Naive thymus-derived CD4-positive, alpha-beta T cell (primary cell): Measurements from ENCODE around the gene ARHGEF40. TPM values are rescaled to one million over a fixed set of nuclear protein-coding genes. Genes with fewer than 3 reads are reported as not detected.

Experiments used
- ATAC-seq: fragments of 150-1000 bp; cut with Tn5 transposase; 2 replicates; pipeline ENCODE4 v1.10.0; 2021; ENCODE audit warnings: mild to moderate bottlenecking, moderate library complexity
- CTCF ChIA-PET: fragments of 350-600 bp; sonication (Branson Sonifier 250); formaldehyde crosslinking; loops from one replicate; lab custom pipeline; 2021; ENCODE audit warnings: antibody characterized with exemption; lab: Charles Lee
- POLR2A ChIA-PET: fragments of 350-600 bp; sonication (Branson Sonifier 250); formaldehyde crosslinking; loops from one replicate; lab custom pipeline; 2021; ENCODE audit warnings: antibody characterized with exemption, inconsistent platforms; lab: Charles Lee
- DNase-seq, 9 donors: peaks; one replicate each; pipeline versions ENCODE4 v3.0.0 to v3.0.0-alpha.2; 2020 to 2022; ENCODE audit warnings: mixed read lengths in 1 of 9
- H3K27ac ChIP-seq: one replicate; pipeline ENCODE4 v1.7.0; 2013; ENCODE audit warnings: mild to moderate bottlenecking, low read depth, low read length, moderate library complexity
- H3K27me3 ChIP-seq, 2 donors: one replicate each; pipeline ENCODE4 v1.7.0; 2013; ENCODE audit warnings: low read length in 2 of 2, mild to moderate bottlenecking in 2 of 2, moderate library complexity in 2 of 2; ENCODE audit not compliant: control insufficient read depth in 2 of 2, insufficient read depth in 2 of 2
- H3K36me3 ChIP-seq, 3 experiments: 1 replicate in 2 of 3; 2 replicates in 1 of 3; pipeline ENCODE4 v1.7.0; 2013; ENCODE audit warnings: low read length in 3 of 3, mild to moderate bottlenecking in 3 of 3, moderate library complexity in 1 of 3; ENCODE audit not compliant: insufficient read depth in 3 of 3, control insufficient read depth in 2 of 3
- H3K4me1 ChIP-seq, 2 donors: one replicate each; pipeline ENCODE4 v1.7.0; 2013; ENCODE audit warnings: low read length in 2 of 2, mild to moderate bottlenecking in 2 of 2, moderate library complexity in 1 of 2; ENCODE audit not compliant: control insufficient read depth in 2 of 2, insufficient read depth in 2 of 2
- H3K4me3 ChIP-seq: 2 replicates; pipeline ENCODE4 v1.7.0; 2013; ENCODE audit warnings: mild to moderate bottlenecking, low read length
- H3K9me3 ChIP-seq, 3 experiments: 1 replicate in 2 of 3; 2 replicates in 1 of 3; pipeline ENCODE4 v1.7.0; 2013; ENCODE audit warnings: low read length in 3 of 3; ENCODE audit not compliant: control insufficient read depth in 2 of 3
- H3K27ac Mint-ChIP-seq, 9 donors: one replicate each; pipeline ENCODE4 v1.8.0; 2020 to 2022; ENCODE audit warnings: mixed read lengths in 9 of 9, mild to moderate bottlenecking in 8 of 9, moderate library complexity in 5 of 9, inconsistent platforms in 2 of 9
- H3K27me3 Mint-ChIP-seq, 5 donors: one replicate each; pipeline ENCODE4 v1.8.0; 2021 to 2022; ENCODE audit warnings: mixed read lengths in 5 of 5, mild to moderate bottlenecking in 1 of 5
- H3K36me3 Mint-ChIP-seq, 5 donors: one replicate each; pipeline ENCODE4 v1.8.0; 2020 to 2022; ENCODE audit warnings: mixed read lengths in 5 of 5, mild to moderate bottlenecking in 3 of 5, inconsistent platforms in 1 of 5
- H3K4me1 Mint-ChIP-seq, 7 donors: one replicate each; pipeline ENCODE4 v1.8.0; 2020 to 2022; ENCODE audit warnings: mixed read lengths in 7 of 7, mild to moderate bottlenecking in 3 of 7, inconsistent platforms in 1 of 7
- H3K4me3 Mint-ChIP-seq, 10 donors: one replicate each; pipeline ENCODE4 v1.8.0; 2020 to 2022; ENCODE audit warnings: mild to moderate bottlenecking in 10 of 10, mixed read lengths in 10 of 10, moderate library complexity in 6 of 10, inconsistent platforms in 2 of 10
- H3K9me3 Mint-ChIP-seq, 11 donors: one replicate each; pipeline ENCODE4 v1.8.0; 2020 to 2022; ENCODE audit warnings: mixed read lengths in 11 of 11, mild to moderate bottlenecking in 4 of 11, inconsistent platforms in 1 of 11, moderate library complexity in 1 of 11
- intact Hi-C, 2 donors: fragments of 100-400 bp; cut with micrococcal nuclease; formaldehyde crosslinking; loops; one replicate each; pipeline ENCODE4 v1.15.1; 2023
- polyA plus RNA-seq, 2 donors: library from polyadenylated mRNA; unstranded; fragments of 300-500 nt; fragmentation: Illumina TruSeq; gene quantifications; one replicate each; pipeline ENCODE4 v1.2.3, GENCODE V29; 2021
- total RNA-seq, 6 experiments: library from RNA in 5 of 6; stranded (reverse) in 5 of 6; gene quantifications; 1 replicate in 5 of 6; 2 replicates in 1 of 6; pipeline ENCODE4 v1.2.3 and lab custom pipeline; 2021 to 2026

ARHGEF40 gene
- total and polyA plus RNA-seq, 7 experiments from 2014 or later, result 0.11 to 40.5 (median 0.81) TPM; not detected in 2

DNA sequence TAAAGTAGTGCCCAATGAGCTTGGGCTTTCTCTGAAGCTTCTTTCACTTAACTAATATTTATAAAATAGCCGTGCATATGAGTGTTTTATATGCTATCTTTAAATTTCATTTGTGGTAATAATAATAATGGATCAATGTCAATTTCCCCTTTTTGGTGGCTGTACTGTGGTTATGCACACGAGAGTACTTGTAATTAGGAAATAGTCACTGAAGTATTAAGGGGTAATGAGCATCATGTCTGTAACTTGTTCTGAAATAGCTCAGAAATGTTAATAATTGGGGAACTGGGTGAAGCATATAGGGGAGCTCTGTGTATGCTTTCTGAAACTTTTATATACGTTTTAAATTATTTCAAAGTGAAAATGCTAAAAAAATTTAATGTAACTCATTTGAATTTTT lies 19.5 kb upstream of the ARHGEF40 start:
- peaks cover 4 to 29% (median 5%) of the 10 kb centered on the region in 5 donors for H3K27me3 Mint-ChIP-seq
- CTCF ChIA-PET, result interaction anchor here (1.0 kb wide), 1 partner anchor 37 kb away, joined by 3 read pairs; no protein-coding TSS in a partner anchor
- no peak overlapping the region for H3K4me3 ChIP-seq
- H3K4me1 Mint-ChIP-seq, result no peaks in the 10 kb centered on the region
- no peak overlapping the region for H3K27ac Mint-ChIP-seq
- H3K27ac ChIP-seq, result no peak overlapping the region
- ATAC-seq, result no peak
- no peaks in the 10 kb centered on the region for H3K9me3 ChIP-seq
- H3K9me3 Mint-ChIP-seq, result no peaks in the 10 kb centered on the region
- no peaks in the 10 kb centered on the region for H3K36me3 ChIP-seq
- peaks cover 0 to 4% of the 10 kb centered on the region in 2 donors for H3K27me3 ChIP-seq
- no peak for DNase-seq
- no peak overlapping the region for H3K4me3 Mint-ChIP-seq
- no peaks in the 10 kb centered on the region for H3K4me1 ChIP-seq
- H3K36me3 Mint-ChIP-seq, result no peaks in the 10 kb centered on the region
- intact Hi-C loops, result no loop called here
- POLR2A ChIA-PET, result no interaction called here

DNA sequence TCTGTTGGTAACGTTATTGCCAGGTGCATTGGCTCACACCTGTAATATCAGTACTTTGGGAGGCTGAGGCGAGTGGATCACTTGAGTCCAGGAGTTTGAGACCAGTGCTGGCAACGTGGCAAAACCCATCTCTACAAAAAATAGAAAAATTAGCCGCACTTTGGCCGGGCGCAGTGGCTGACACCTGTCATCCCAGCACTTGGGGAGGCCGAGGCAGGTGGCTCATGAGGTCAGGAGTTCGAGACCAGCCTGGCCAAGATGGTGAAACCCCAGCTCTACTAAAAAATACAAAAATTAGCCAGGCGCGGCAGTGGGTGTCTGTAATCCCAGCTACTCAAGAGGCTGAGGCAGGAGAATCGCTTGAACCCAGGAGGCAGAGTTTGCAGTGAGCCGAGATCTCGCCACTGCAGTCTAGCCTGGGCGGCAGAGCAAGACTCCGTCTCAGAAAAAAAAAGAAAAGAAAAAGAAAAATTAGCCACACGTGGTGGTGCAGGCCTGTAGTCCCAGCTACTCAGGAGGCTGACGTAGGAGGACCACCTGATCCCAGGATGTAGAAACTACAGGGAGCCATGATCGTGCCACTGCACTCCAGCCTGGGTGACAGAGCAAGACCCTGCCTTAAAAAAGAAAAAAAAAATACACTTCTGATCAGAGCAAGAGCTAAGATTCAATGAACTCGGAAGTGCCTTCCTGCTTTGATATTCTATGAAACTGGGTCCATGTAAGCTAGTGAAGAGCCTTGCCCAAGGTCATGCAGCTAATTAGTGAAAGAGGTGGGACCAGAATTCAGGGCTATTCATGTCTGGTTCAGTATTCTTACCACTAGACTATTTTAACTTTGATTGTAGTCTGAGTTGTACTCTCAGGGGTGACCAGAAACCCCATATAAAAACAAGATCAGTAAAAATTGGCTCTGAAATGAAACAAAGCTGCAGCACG lies 16.7 kb upstream of the ARHGEF40 start:
- no peaks in the 10 kb centered on the region for H3K36me3 ChIP-seq
- Mint-ChIP-seq H3K27me3 (peaks cover 0 to 21% (median 5%) of the 10 kb centered on the region in 5 donors), H3K9me3 (no peaks in the 10 kb centered on the region), H3K4me3 (no peak overlapping the region), H3K4me1 (no peaks in the 10 kb centered on the region), H3K36me3 (no peaks in the 10 kb centered on the region), H3K27ac (no peak overlapping the region)
- no peak overlapping the region for H3K4me3 ChIP-seq
- H3K4me1 ChIP-seq, result no peaks in the 10 kb centered on the region
- H3K27ac ChIP-seq, result no peak overlapping the region
- ATAC-seq (no peak), DNase-seq (no peak)
- ChIA-PET CTCF (no interaction called here), POLR2A (no interaction called here)
- no peaks in the 10 kb centered on the region for H3K9me3 ChIP-seq
- H3K27me3 ChIP-seq, result peaks cover 0 to 4% of the 10 kb centered on the region in 2 donors
- intact Hi-C loops, result no loop called here

DNA sequence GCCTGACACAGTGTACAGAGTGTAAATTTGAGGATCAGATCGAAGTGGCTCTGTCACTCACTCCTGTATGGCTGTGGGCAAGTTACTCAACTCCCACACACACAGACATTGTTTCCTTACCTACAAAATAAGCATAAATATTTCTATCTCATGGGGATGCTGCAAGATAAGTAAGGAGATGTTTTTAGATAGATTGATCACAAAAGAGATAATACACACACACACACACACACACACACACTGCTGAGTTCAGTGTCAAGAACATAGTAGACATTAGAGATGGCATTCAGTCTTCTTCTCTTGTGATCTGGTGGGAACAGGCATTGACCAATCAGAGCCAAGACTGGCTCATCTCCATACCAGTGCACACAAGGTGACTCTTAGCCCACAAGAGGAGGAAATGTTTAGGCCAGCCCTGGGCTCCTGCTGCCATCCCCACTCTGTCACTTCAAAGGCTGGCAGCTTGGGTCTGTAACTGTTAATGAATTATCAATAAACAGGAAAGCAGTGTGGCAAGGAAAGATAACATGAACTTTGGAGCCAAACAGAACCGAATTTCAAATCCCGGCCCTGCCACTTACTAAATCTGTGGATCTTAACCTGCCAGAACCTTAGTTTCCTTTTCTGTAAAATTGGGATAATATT lies 15.9 kb upstream of the ARHGEF40 start:
- no peak overlapping the region for H3K27ac Mint-ChIP-seq
- Histone ChIP-seq H3K27ac (no peak overlapping the region), H3K4me3 (no peak overlapping the region), H3K9me3 (no peaks in the 10 kb centered on the region), H3K27me3 (peaks cover 0 to 4% of the 10 kb centered on the region in 2 donors), H3K4me1 (no peaks in the 10 kb centered on the region), H3K36me3 (no peaks in the 10 kb centered on the region)
- no peak overlapping the region for H3K4me3 Mint-ChIP-seq
- no peak for ATAC-seq
- CTCF ChIA-PET, result no interaction called here
- no peaks in the 10 kb centered on the region for H3K9me3 Mint-ChIP-seq
- intact Hi-C loops, result no loop called here
- peaks cover 0 to 19% (median 9%) of the 10 kb centered on the region in 5 donors for H3K27me3 Mint-ChIP-seq
- no peak for DNase-seq
- POLR2A ChIA-PET, result no interaction called here
- no peaks in the 10 kb centered on the region for H3K36me3 Mint-ChIP-seq
- no peaks in the 10 kb centered on the region for H3K4me1 Mint-ChIP-seq

DNA sequence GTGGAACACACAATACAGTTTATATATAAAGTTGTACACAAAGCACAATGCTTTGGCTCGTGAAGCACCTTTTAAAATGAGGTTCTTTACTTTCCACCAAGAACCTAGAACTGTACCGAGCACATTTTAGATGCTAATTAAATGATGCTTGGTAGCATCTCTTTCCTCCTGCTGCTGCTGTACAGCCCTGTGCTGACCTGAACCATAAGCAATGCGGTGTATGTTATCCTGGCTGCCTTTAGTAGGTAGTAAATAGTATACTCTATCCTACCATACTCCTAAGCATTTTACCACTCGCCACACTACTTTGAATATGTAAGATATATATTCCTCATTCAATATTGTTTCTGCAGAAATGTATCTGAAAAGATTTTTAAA lies 15.3 kb upstream of the ARHGEF40 start:
- Histone ChIP-seq H3K27ac (no peak overlapping the region), H3K27me3 (peaks cover 0 to 4% of the 10 kb centered on the region in 2 donors), H3K36me3 (no peaks in the 10 kb centered on the region), H3K4me1 (no peaks in the 10 kb centered on the region), H3K9me3 (no peaks in the 10 kb centered on the region), H3K4me3 (no peak overlapping the region)
- no peak overlapping the region for H3K27ac Mint-ChIP-seq
- ChIA-PET CTCF (no interaction called here), POLR2A (no interaction called here)
- H3K27me3 Mint-ChIP-seq, result peaks cover 0 to 18% (median 9%) of the 10 kb centered on the region in 5 donors
- no peaks in the 10 kb centered on the region for H3K9me3 Mint-ChIP-seq
- ATAC-seq (no peak), DNase-seq (no peak)
- intact Hi-C loops, result no loop called here
- no peaks in the 10 kb centered on the region for H3K4me1 Mint-ChIP-seq
- H3K36me3 Mint-ChIP-seq, result no peaks in the 10 kb centered on the region
- no peak overlapping the region for H3K4me3 Mint-ChIP-seq

DNA sequence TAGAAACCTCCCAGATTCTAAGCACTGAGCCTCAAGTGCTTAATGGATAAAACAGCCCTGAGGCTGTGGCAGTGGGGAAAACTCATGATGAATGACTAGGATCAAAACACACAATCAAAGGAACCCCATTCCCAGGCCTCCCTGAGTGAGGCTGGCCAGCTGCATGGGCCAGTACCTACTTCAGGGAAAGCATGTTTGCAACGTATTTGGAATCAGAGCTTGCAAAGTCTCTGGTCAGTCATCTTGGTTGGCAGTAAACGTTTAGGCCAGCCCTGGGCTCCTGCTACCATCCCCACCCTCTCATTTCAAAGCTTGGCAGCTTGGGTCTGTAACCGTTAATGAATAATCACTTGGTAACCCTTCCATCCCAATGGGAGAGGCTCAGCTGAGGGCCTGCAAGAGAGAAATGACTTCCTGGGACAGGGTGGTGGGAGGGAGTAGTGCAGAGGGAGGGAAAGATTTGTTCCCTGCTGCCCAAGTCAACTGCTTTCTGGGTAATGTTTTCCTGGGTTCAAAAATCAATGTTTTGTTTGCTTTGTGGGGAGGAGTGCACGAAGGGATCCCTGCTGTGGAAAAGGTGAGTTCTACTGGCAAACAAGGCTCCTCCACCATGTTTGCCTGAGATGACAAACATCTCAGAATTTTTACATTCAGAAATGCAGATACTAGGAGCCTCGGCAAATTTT lies 14.5 kb upstream of the ARHGEF40 start:
- Histone ChIP-seq H3K36me3 (no peaks in the 10 kb centered on the region), H3K27me3 (peaks cover 0 to 4% of the 10 kb centered on the region in 2 donors), H3K4me1 (no peaks in the 10 kb centered on the region), H3K4me3 (no peak overlapping the region), H3K27ac (no peak overlapping the region), H3K9me3 (no peaks in the 10 kb centered on the region)
- no peaks in the 10 kb centered on the region for H3K36me3 Mint-ChIP-seq
- no peak for ATAC-seq
- POLR2A ChIA-PET, result no interaction called here
- no peaks in the 10 kb centered on the region for H3K9me3 Mint-ChIP-seq
- DNase-seq, result no peak
- peaks cover 4 to 20% (median 15%) of the 10 kb centered on the region in 5 donors for H3K27me3 Mint-ChIP-seq
- intact Hi-C loops, result no loop called here
- no peaks in the 10 kb centered on the region for H3K4me1 Mint-ChIP-seq
- H3K27ac Mint-ChIP-seq, result no peak overlapping the region
- CTCF ChIA-PET, result no interaction called here
- H3K4me3 Mint-ChIP-seq, result no peak overlapping the region

DNA sequence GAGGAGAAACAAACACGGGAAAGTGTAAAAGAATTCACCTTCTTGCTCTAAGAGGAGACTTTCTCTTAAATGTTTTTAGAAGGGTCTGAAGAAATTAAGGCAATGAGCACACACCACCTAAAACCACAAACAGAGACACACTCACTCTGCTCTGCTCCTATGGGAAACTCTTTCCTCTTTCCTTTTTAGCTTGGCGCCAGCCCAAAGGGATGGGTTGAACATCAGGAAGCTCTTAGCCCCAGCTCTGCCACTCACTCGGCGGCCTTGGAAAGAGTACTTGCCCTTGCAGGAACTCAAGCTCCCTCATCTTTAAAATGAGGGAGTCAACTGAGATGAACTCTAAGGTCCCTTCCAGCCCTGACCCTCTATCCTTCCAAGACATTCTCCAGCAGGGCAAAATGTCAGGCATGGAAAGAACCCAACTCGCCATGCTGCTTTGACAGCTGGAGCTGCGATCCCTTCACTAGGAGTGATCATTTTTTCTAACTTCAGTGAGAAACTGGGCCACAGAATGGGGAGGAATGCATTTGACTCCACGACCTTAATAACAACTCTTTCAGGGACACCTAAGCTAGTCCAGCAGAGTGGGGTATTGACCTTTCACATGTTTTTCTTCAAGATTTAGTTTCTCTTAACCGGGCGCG lies 13.5 kb upstream of the ARHGEF40 start:
- H3K36me3 Mint-ChIP-seq, result no peaks in the 10 kb centered on the region
- Histone ChIP-seq H3K27me3 (no peaks in the 10 kb centered on the region), H3K36me3 (no peaks in the 10 kb centered on the region), H3K4me1 (no peaks in the 10 kb centered on the region), H3K27ac (no peak overlapping the region), H3K4me3 (no peak overlapping the region), H3K9me3 (no peaks in the 10 kb centered on the region)
- no peaks in the 10 kb centered on the region for H3K9me3 Mint-ChIP-seq
- ChIA-PET CTCF (no interaction called here), POLR2A (no interaction called here)
- no peak overlapping the region for H3K4me3 Mint-ChIP-seq
- peaks cover 12 to 22% (median 22%) of the 10 kb centered on the region in 5 donors for H3K27me3 Mint-ChIP-seq
- H3K4me1 Mint-ChIP-seq, result no peaks in the 10 kb centered on the region
- H3K27ac Mint-ChIP-seq, result no peak overlapping the region
- ATAC-seq, result no peak
- intact Hi-C loops, result no loop called here
- DNase-seq, result no peak
